Tibial artery (tissue), 4 donors: ENCODE data around the gene TNF.

ENCODE experiments used
- DNase-seq, 2 donors: peaks; one replicate each; pipeline ENCODE4 v3.0.0-alpha.2; 2019
- H3K27ac ChIP-seq, 2 donors: fragments of 200-600 bp; sonication (generic) in 1 of 2; 1 replicate in 1 of 2; 2 replicates in 1 of 2; pipeline ENCODE4 v1.5.1; 2018 to 2019; ENCODE audit warnings: mild to moderate bottlenecking in 1 of 2
- H3K27me3 ChIP-seq, 2 donors: fragments of 200-600 bp; sonication (generic) in 1 of 2; one replicate each; pipeline versions ENCODE4 v1.5.1 to v1.6.0; 2016 to 2019
- H3K36me3 ChIP-seq, 3 donors: fragments of 200-600 bp; sonication (generic) in 2 of 3; one replicate each; pipeline ENCODE4 v1.5.1; 2016 to 2019; ENCODE audit warnings: mild to moderate bottlenecking in 2 of 3
- H3K4me1 ChIP-seq, 4 donors: fragments of 200-600 bp; sonication (generic) in 2 of 4; 1 replicate in 3 of 4; 2 replicates in 1 of 4; pipeline ENCODE4 v1.5.1; 2016 to 2019
- H3K4me3 ChIP-seq, 2 donors: fragments of 200-600 bp; sonication (generic) in 1 of 2; 1 replicate in 1 of 2; 2 replicates in 1 of 2; pipeline ENCODE4 v1.5.1; 2018 to 2019; ENCODE audit warnings: mild to moderate bottlenecking in 2 of 2
- H3K9me3 ChIP-seq, 3 donors: fragments of 200-600 bp; sonication (generic) in 1 of 3; one replicate each; pipeline ENCODE4 v1.5.1; 2016 to 2019
- CTCF ChIP-seq, 2 experiments: fragments of 200-600 bp in 1 of 2; fragments of 450-650 bp in 1 of 2; IDR thresholded peaks; one replicate each; pipeline ENCODE4 v1.5.1; 2017 to 2019; ENCODE audit warnings: antibody characterized with exemption in 2 of 2, mild to moderate bottlenecking in 1 of 2, moderate library complexity in 1 of 2
- intact Hi-C: fragments of 100-400 bp; cut with DNase I; formaldehyde crosslinking; loops from one replicate; pipeline ENCODE4 v1.15.0; 2023; ENCODE audit warnings: low total_unique reads

TNF gene

GRCh38 chr6:31530659-31531058 lies 44.7 kb upstream of the TNF start:
- H3K4me3 ChIP-seq: no peak overlapping the region

GRCh38 chr6:31531162-31531561 lies 44.2 kb upstream of the TNF start:
- no peaks in the 10 kb centered on the region for H3K9me3 ChIP-seq
- DNase-seq: no peak
- TF ChIP-seq CTCF (IDR thresholded peaks at IDR 0.05): no peak
- H3K36me3 ChIP-seq: peaks cover 54 to 70% (median 69%) of the 10 kb centered on the region in 3 donors
- no peaks in the 10 kb centered on the region for H3K27me3 ChIP-seq
- H3K4me3 ChIP-seq: no peak overlapping the region
- intact Hi-C loops: no loop called here
- H3K27ac ChIP-seq: no peak overlapping the region
- no peaks in the 10 kb centered on the region for H3K4me1 ChIP-seq

More at GRCh38 chr6:31530659-31531058, 44.7 kb upstream of the TNF start:
- no peaks in the 10 kb centered on the region for H3K4me1 ChIP-seq
- no peak for DNase-seq
- no peaks in the 10 kb centered on the region for H3K9me3 ChIP-seq
- intact Hi-C loops: no loop called here
- H3K36me3 ChIP-seq: peaks cover 49 to 65% (median 64%) of the 10 kb centered on the region in 3 donors
- no peaks in the 10 kb centered on the region for H3K27me3 ChIP-seq
- no peak for TF ChIP-seq CTCF (IDR thresholded peaks at IDR 0.05)
- no peak overlapping the region for H3K27ac ChIP-seq

GRCh38 chr6:31531771-31532643 lies 43.4 kb upstream of the TNF start:
- Histone ChIP-seq H3K27me3 (no peaks in the 10 kb centered on the region), H3K27ac (no peak overlapping the region), H3K4me1 (no peaks in the 10 kb centered on the region), H3K9me3 (no peaks in the 10 kb centered on the region), H3K36me3 (peaks cover 63 to 78% (median 77%) of the 10 kb centered on the region in 3 donors), H3K4me3 (no peak overlapping the region)
- intact Hi-C loops: no loop called here
- no peak for TF ChIP-seq CTCF (IDR thresholded peaks at IDR 0.05)
- DNase-seq: no peak

GRCh38 chr6:31532644-31533454 lies 42.5 kb upstream of the TNF start:
- intact Hi-C loops: no loop called here
- Histone ChIP-seq H3K9me3 (no peaks in the 10 kb centered on the region), H3K27ac (no peak overlapping the region), H3K27me3 (no peaks in the 10 kb centered on the region), H3K4me3 (no peak overlapping the region), H3K4me1 (no peaks in the 10 kb centered on the region), H3K36me3 (peaks cover 71 to 87% (median 85%) of the 10 kb centered on the region in 3 donors)
- no peak for DNase-seq
- no peak for TF ChIP-seq CTCF (IDR thresholded peaks at IDR 0.05)

GRCh38 chr6:31533455-31533841 lies 41.9 kb upstream of the TNF start:
- intact Hi-C loops: no loop called here
- no peak for DNase-seq
- H3K4me3 ChIP-seq: no peak overlapping the region
- H3K27me3 ChIP-seq: no peaks in the 10 kb centered on the region
- peaks cover 0 to 3% (median under 1%) of the 10 kb centered on the region in 4 donors for H3K4me1 ChIP-seq
- no peaks in the 10 kb centered on the region for H3K9me3 ChIP-seq
- no peak overlapping the region for H3K27ac ChIP-seq
- peaks cover 71 to 93% (median 91%) of the 10 kb centered on the region in 3 donors for H3K36me3 ChIP-seq
- TF ChIP-seq CTCF (IDR thresholded peaks at IDR 0.05): no peak
